Hepatocyte (in vitro differentiated cells): Measurements from ENCODE around the gene LYVE1. TPM values are rescaled to one million over a fixed set of nuclear protein-coding genes. Genes with fewer than 3 reads are reported as not detected.

Experiments
- DNase-seq: peaks from one replicate; pipeline ENCODE4 v3.0.0-alpha.2; 2016; ENCODE audit warnings: low spot score
- H2AFZ ChIP-seq: fragments of 200-600 bp; sonication (generic); 2 replicates; pipeline ENCODE4 v1.6.0; 2016; ENCODE audit warnings: antibody characterized with exemption, mild to moderate bottlenecking
- H3K27ac ChIP-seq: fragments of 200-600 bp; sonication (generic); 2 replicates; pipeline ENCODE4 v1.5.1; 2016; ENCODE audit warnings: mild to moderate bottlenecking
- H3K27me3 ChIP-seq: fragments of 200-600 bp; sonication (generic); 2 replicates; pipeline ENCODE4 v1.6.1; 2016
- H3K36me3 ChIP-seq: fragments of 200-600 bp; sonication (generic); replicated peaks from 2 replicates; pipeline ENCODE4 v1.5.1; 2016; ENCODE audit warnings: low read depth; ENCODE audit not compliant: insufficient read depth
- H3K4me1 ChIP-seq: fragments of 200-600 bp; sonication (generic); 2 replicates; pipeline ENCODE4 v1.5.1; 2016; ENCODE audit warnings: mild to moderate bottlenecking, moderate library complexity; ENCODE audit not compliant: insufficient read depth
- H3K4me2 ChIP-seq: fragments of 200-600 bp; sonication (generic); 2 replicates; pipeline ENCODE4 v1.6.0; 2016
- H3K4me3 ChIP-seq: fragments of 200-600 bp; sonication (generic); 2 replicates; pipeline ENCODE4 v1.5.1; 2016; ENCODE audit warnings: mild to moderate bottlenecking
- H3K79me2 ChIP-seq: fragments of 200-600 bp; sonication (generic); 2 replicates; pipeline ENCODE4 v1.6.0; 2017; ENCODE audit warnings: mild to moderate bottlenecking
- H3K9me2 ChIP-seq: fragments of 200-600 bp; sonication (generic); replicated peaks from 2 replicates; pipeline ENCODE4 v1.6.0; 2017; ENCODE audit warnings: mild to moderate bottlenecking; ENCODE audit not compliant: insufficient read depth
- H3K9me3 ChIP-seq: fragments of 200-600 bp; sonication (generic); 2 replicates; pipeline ENCODE4 v1.5.1; 2016; ENCODE audit warnings: low read depth, mild to moderate bottlenecking
- H4K20me1 ChIP-seq: fragments of 200-600 bp; sonication (generic); 2 replicates; pipeline ENCODE4 v1.6.0; 2016; ENCODE audit warnings: mild to moderate bottlenecking; ENCODE audit not compliant: insufficient read depth, poor library complexity, severe bottlenecking
- CTCF ChIP-seq: fragments of 200-600 bp; sonication (generic); IDR thresholded peaks from 2 replicates; pipeline ENCODE4 v1.5.1; 2016; ENCODE audit warnings: antibody characterized with exemption, mild to moderate bottlenecking; ENCODE audit not compliant: poor library complexity
- EZH2 ChIP-seq: fragments of 200-600 bp; sonication (generic); IDR thresholded peaks from 2 replicates; pipeline ENCODE4 v1.6.1; 2016; ENCODE audit warnings: antibody characterized with exemption, mild to moderate bottlenecking, borderline replicate concordance
- EZH2phosphoT487 ChIP-seq: fragments of 200-600 bp; sonication (generic); IDR thresholded peaks from one replicate; pipeline ENCODE4 v1.6.1; 2018; ENCODE audit warnings: antibody characterized with exemption, mild to moderate bottlenecking, low read depth, moderate library complexity; ENCODE audit not compliant: unreplicated experiment, severe bottlenecking
- WGBS: methylation state at CpG from one replicate; pipeline ENCODE4 v1.1.6; 2016; ENCODE audit warnings: low lambda C conversion rate; ENCODE audit errors: missing lambda C conversion rate; 5-methylcytosine and 5-hydroxymethylcytosine counted together
- polyA plus RNA-seq: library from polyadenylated mRNA; unstranded; fragments of >200 nt; fragmentation: Nextera tagmentation; extraction: Ambion mirVana; gene quantifications from 2 replicates; pipeline ENCODE4 v1.2.1, GENCODE V29; 2016
- total RNA-seq: library from RNA; depleted of rRNA; stranded (reverse); fragments of >200 nt; gene quantifications from 2 replicates; pipeline ENCODE4 v1.2.3, GENCODE V29; 2014

The LYVE1 gene, protein sequence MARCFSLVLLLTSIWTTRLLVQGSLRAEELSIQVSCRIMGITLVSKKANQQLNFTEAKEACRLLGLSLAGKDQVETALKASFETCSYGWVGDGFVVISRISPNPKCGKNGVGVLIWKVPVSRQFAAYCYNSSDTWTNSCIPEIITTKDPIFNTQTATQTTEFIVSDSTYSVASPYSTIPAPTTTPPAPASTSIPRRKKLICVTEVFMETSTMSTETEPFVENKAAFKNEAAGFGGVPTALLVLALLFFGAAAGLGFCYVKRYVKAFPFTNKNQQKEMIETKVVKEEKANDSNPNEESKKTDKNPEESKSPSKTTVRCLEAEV
- total RNA-seq (4.5 and 9.1 TPM in 2 replicates), polyA plus RNA-seq (2.9 and 4.3 TPM in 2 replicates)

- H3K4me2 ChIP-seq: no peak within 1 kb of the TSS
- no peaks in the 10 kb centered on the region for H4K20me1 ChIP-seq
- TF ChIP-seq EZH2phosphoT487 (no peak), EZH2 (no peak), CTCF (no peak)
- H3K4me1 ChIP-seq: peaks cover 3% of the 10 kb centered on the region
- H2AFZ ChIP-seq: no peak within 1 kb of the TSS
- H3K9me3 ChIP-seq: no peaks in the 10 kb centered on the region
- H3K27ac ChIP-seq: peak within 1 kb of the TSS; percentile 65
- H3K36me3 ChIP-seq: no peaks in the 10 kb centered on the region
- no peaks in the 10 kb centered on the region for H3K27me3 ChIP-seq
- H3K79me2 ChIP-seq: no peaks in the 10 kb centered on the region
- no peak within 1 kb of the TSS for H3K4me3 ChIP-seq
- DNase-seq: peak; percentile 39
- WGBS: 70% methylated on average over 7 of the region's 7 CpGs
- no peaks in the 10 kb centered on the region for H3K9me2 ChIP-seq
Observed at GRCh38 chr11:10568486-10568941, at the start of gene LYVE1. LYVE1 (minus strand) TSS chr11:10568665; CDS start chr11:10568532, 133 bp downstream.

- no peaks in the 10 kb centered on the region for H3K79me2 ChIP-seq
- no peaks in the 10 kb centered on the region for H4K20me1 ChIP-seq
- no peak overlapping the region for H2AFZ ChIP-seq
- no peak for DNase-seq
- TF ChIP-seq EZH2: no peak
- no peak for TF ChIP-seq CTCF
- no peak for TF ChIP-seq EZH2phosphoT487
- no peak overlapping the region for H3K27ac ChIP-seq
- no peak overlapping the region for H3K4me3 ChIP-seq
- H3K27me3 ChIP-seq: no peaks in the 10 kb centered on the region
- H3K9me2 ChIP-seq: no peaks in the 10 kb centered on the region
- H3K4me2 ChIP-seq: no peak overlapping the region
- no peaks in the 10 kb centered on the region for H3K9me3 ChIP-seq
- H3K4me1 ChIP-seq: no peaks in the 10 kb centered on the region
- 50% methylated on average over 1 of the region's 1 CpG for WGBS
- no peaks in the 10 kb centered on the region for H3K36me3 ChIP-seq
Observed at GRCh38 chr11:10617551-10617950, 49.1 kb upstream of the LYVE1 start.

DNA sequence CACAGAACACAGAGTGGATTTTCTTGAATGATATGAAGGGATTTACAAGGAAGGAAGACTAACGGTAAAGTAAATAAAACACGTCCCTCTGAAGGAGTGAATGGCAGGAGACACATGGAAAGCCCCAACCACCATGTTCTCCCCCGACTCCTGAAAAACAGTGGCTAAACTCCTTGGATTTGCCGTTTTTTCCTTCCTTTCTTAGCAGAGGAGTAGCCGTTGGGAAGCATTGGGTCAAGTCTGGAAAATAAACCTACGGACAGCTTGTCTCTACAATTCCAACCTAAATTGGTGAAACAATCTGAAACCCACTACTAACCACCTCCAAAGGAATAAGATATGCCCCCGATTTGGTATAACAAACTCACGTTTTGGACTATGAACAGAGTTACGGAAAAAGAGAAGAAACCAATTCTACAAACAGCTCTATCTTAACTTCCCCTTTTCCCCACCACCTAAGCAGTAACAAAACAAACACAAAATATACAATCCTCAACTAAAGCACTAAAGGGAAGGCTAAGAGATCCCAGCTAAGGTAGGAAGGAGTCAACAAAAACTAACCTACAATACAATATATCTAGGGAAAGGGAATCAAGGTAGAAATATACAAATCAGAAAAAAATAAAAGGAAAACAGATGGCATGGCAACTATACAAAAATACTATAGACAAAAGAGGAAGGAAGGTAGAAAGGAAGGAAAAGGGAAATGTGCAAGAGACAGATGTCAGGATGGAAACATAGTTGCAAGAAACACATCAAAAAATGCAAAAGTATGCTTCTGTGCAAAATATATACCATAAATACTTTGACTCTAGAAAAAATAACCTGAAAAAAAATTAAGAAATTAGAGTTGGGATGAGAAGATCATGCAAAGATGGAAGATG is 43.8 kb upstream of the LYVE1 start:
- H3K36me3 ChIP-seq: no peaks in the 10 kb centered on the region
- no peaks in the 10 kb centered on the region for H3K9me2 ChIP-seq
- no peak overlapping the region for H2AFZ ChIP-seq
- H3K4me2 ChIP-seq: no peak overlapping the region
- no peak for DNase-seq
- no peaks in the 10 kb centered on the region for H3K27me3 ChIP-seq
- 83% methylated on average over 9 of the region's 9 CpGs for WGBS
- peaks cover 5% of the 10 kb centered on the region for H3K4me1 ChIP-seq
- no peak overlapping the region for H3K27ac ChIP-seq
- no peaks in the 10 kb centered on the region for H3K79me2 ChIP-seq
- H4K20me1 ChIP-seq: no peaks in the 10 kb centered on the region
- no peak overlapping the region for H3K4me3 ChIP-seq
- H3K9me3 ChIP-seq: no peaks in the 10 kb centered on the region
- TF ChIP-seq CTCF (no peak), EZH2 (no peak), EZH2phosphoT487 (no peak)
